Left lung (tissue), 10 donors: Measurements from ENCODE around the gene C6orf132. TPM values are rescaled to one million over a fixed set of nuclear protein-coding genes. Genes with fewer than 3 reads are reported as not detected.

Experiments used
- ATAC-seq: fragments of 200-7000 bp; cut with Tn5 transposase; one replicate; pipeline ENCODE4 v1.9.1; 2020; ENCODE audit warnings: moderate library complexity
- DNase-seq, 4 donors: peaks; one replicate each; pipeline ENCODE4 v3.0.0-alpha.2; 2013 to 2020
- H3K27ac ChIP-seq, 2 donors: fragments of 200-600 bp; sonication (generic) in 1 of 2; one replicate each; pipeline versions ENCODE4 v1.5.0 to v1.8.0; 2020 to 2021
- H3K27me3 ChIP-seq, 2 donors: fragments of 200-600 bp; sonication (generic) in 1 of 2; one replicate each; pipeline versions ENCODE4 v1.5.0 to v1.8.0; 2020 to 2021
- H3K36me3 ChIP-seq, 2 donors: fragments of 200-600 bp; sonication (generic) in 1 of 2; one replicate each; pipeline versions ENCODE4 v1.5.0 to v1.8.0; 2020 to 2021
- H3K4me1 ChIP-seq, 2 donors: fragments of 200-600 bp; one replicate each; pipeline ENCODE4 v1.8.0; 2021
- H3K4me3 ChIP-seq, 2 donors: fragments of 200-600 bp; sonication (generic) in 1 of 2; one replicate each; pipeline versions ENCODE4 v1.5.0 to v1.8.0; 2020 to 2021; ENCODE audit warnings: mild to moderate bottlenecking in 1 of 2
- H3K9me3 ChIP-seq, 2 donors: fragments of 200-600 bp; sonication (generic) in 1 of 2; one replicate each; pipeline versions ENCODE4 v1.5.0 to v1.8.0; 2020 to 2021
- CTCF ChIP-seq, 2 donors: fragments of 200-600 bp; sonication (generic) in 1 of 2; IDR thresholded peaks; one replicate each; pipeline versions ENCODE4 v1.5.0 to v1.8.0; 2021; ENCODE audit warnings: antibody characterized with exemption in 2 of 2
- intact Hi-C, 2 donors: fragments of 100-400 bp; cut with DNase I; formaldehyde crosslinking; loops; one replicate each; pipeline versions ENCODE4 v1.11.2 to v1.14.2; 2022
- polyA plus RNA-seq, 6 donors: library from polyadenylated mRNA; unstranded; fragments of 120-200 nt; gene quantifications; one replicate each; pipeline ENCODE4 v1.2.1, GENCODE V29; 2013; ENCODE audit not compliant: insufficient read length in 6 of 6
- total RNA-seq, 2 donors: library from RNA; stranded (reverse); fragmentation: NEBNext Ultra II Directional; extraction: Animal tissue kit (Norgen Biotek cat#: 25700); gene quantifications; one replicate each; pipeline ENCODE4 v1.2.1, GENCODE V29; 2021
- donor health status: DM: no; HTN: yes; CAD: no.
- donor health status: DM: no; HTN: no; CAD: no.

Gene C6orf132
- total and polyA plus RNA-seq, 8 donors, result 2.4 to 20.3 (median 3.0) TPM

GRCh38 chr6:42136508-42137193 is 5.8 kb downstream of the C6orf132 start:
- Histone ChIP-seq H3K4me3 (no peak overlapping the region), H3K9me3 (no peaks in the 10 kb centered on the region), H3K27ac (peak overlapping the region; percentile 34 to 44), H3K4me1 (peaks cover 3 to 9% of the 10 kb centered on the region in 2 donors), H3K36me3 (no peaks in the 10 kb centered on the region), H3K27me3 (peaks cover 0 to 11% of the 10 kb centered on the region in 2 donors)
- no peak for TF ChIP-seq CTCF (IDR thresholded peaks at IDR 0.05)
- DNase-seq (peak in 1 of 4 donors; percentile 45), ATAC-seq (peak; percentile 35)
- intact Hi-C loops, result no loop called here

- H3K27ac ChIP-seq, result no peak overlapping the region
- TF ChIP-seq CTCF (IDR thresholded peaks at IDR 0.05), result no peak
- peaks cover 3 to 9% of the 10 kb centered on the region in 2 donors for H3K4me1 ChIP-seq
- intact Hi-C loops, result no loop called here
- no peaks in the 10 kb centered on the region for H3K9me3 ChIP-seq
- peak in 1 of 4 donors; percentile 10 for DNase-seq
- peaks cover 0 to 2% of the 10 kb centered on the region in 2 donors for H3K27me3 ChIP-seq
- H3K36me3 ChIP-seq, result no peaks in the 10 kb centered on the region
- ATAC-seq, result no peak
- no peak overlapping the region for H3K4me3 ChIP-seq
Measured at GRCh38 chr6:42135722-42136121, 6.7 kb downstream of the C6orf132 start.

GRCh38 chr6:42135161-42135560 is 7.3 kb downstream of the C6orf132 start:
- Histone ChIP-seq H3K36me3 (no peaks in the 10 kb centered on the region), H3K4me3 (no peak overlapping the region), H3K27me3 (no peaks in the 10 kb centered on the region), H3K27ac (no peak overlapping the region), H3K4me1 (peaks cover 3 to 6% of the 10 kb centered on the region in 2 donors), H3K9me3 (no peaks in the 10 kb centered on the region)
- intact Hi-C loops, result no loop called here
- peak in 1 of 4 donors; percentile 57 for DNase-seq
- no peak for TF ChIP-seq CTCF (IDR thresholded peaks at IDR 0.05)
- ATAC-seq, result no peak

GRCh38 chr6:42133926-42134325 is 8.5 kb downstream of the C6orf132 start:
- no peaks in the 10 kb centered on the region for H3K9me3 ChIP-seq
- no peak for TF ChIP-seq CTCF (IDR thresholded peaks at IDR 0.05)
- intact Hi-C loops, result no loop called here
- no peaks in the 10 kb centered on the region for H3K36me3 ChIP-seq
- no peak overlapping the region for H3K4me3 ChIP-seq
- H3K4me1 ChIP-seq, result peaks cover 0 to 3% of the 10 kb centered on the region in 2 donors
- no peak overlapping the region for H3K27ac ChIP-seq
- DNase-seq, result peak in 1 of 4 donors; percentile 41
- ATAC-seq, result no peak
- H3K27me3 ChIP-seq, result no peaks in the 10 kb centered on the region

- Histone ChIP-seq H3K4me3 (no peak overlapping the region), H3K27ac (no peak overlapping the region), H3K36me3 (peaks cover 0 to 13% of the 10 kb centered on the region in 2 donors), H3K27me3 (no peaks in the 10 kb centered on the region), H3K4me1 (peaks cover 0 to 1% of the 10 kb centered on the region in 2 donors), H3K9me3 (no peaks in the 10 kb centered on the region)
- no peak for TF ChIP-seq CTCF (IDR thresholded peaks at IDR 0.05)
- DNase-seq (peak in 1 of 4 donors; percentile 57), ATAC-seq (no peak)
- intact Hi-C loops, result no loop called here
Measured at GRCh38 chr6:42131531-42131930, 10.9 kb downstream of the C6orf132 start.
